Choroid plexus epithelial cell (primary cell): ENCODE data around the gene DCLRE1B.

Experiments
- DNase-seq: peaks from one replicate; pipeline ENCODE4 v3.0.0-alpha.2; 2010; ENCODE audit warnings: low read depth
- H3K4me3 ChIP-seq: 2 replicates; pipeline ENCODE4 v1.5.1; 2011; ENCODE audit warnings: low read depth, mild to moderate bottlenecking, control low read depth, low read length, moderate library complexity
- TF ChIP-seq, protein P1 (sequence below): conservative IDR thresholded peaks from 2 replicates; pipeline ENCODE4 v1.5.1; 2011; ENCODE audit warnings: low read depth, mild to moderate bottlenecking, control low read depth, inconsistent platforms, low read length, moderate library complexity

The DCLRE1B gene

GRCh38 chr1:113859478-113860175, 45.5 kb upstream of the DCLRE1B start:
- no peak overlapping the region for H3K4me3 ChIP-seq
- TF ChIP-seq, protein P1, sequence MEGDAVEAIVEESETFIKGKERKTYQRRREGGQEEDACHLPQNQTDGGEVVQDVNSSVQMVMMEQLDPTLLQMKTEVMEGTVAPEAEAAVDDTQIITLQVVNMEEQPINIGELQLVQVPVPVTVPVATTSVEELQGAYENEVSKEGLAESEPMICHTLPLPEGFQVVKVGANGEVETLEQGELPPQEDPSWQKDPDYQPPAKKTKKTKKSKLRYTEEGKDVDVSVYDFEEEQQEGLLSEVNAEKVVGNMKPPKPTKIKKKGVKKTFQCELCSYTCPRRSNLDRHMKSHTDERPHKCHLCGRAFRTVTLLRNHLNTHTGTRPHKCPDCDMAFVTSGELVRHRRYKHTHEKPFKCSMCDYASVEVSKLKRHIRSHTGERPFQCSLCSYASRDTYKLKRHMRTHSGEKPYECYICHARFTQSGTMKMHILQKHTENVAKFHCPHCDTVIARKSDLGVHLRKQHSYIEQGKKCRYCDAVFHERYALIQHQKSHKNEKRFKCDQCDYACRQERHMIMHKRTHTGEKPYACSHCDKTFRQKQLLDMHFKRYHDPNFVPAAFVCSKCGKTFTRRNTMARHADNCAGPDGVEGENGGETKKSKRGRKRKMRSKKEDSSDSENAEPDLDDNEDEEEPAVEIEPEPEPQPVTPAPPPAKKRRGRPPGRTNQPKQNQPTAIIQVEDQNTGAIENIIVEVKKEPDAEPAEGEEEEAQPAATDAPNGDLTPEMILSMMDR: no peak
- DNase-seq: peak; percentile 28

DNA sequence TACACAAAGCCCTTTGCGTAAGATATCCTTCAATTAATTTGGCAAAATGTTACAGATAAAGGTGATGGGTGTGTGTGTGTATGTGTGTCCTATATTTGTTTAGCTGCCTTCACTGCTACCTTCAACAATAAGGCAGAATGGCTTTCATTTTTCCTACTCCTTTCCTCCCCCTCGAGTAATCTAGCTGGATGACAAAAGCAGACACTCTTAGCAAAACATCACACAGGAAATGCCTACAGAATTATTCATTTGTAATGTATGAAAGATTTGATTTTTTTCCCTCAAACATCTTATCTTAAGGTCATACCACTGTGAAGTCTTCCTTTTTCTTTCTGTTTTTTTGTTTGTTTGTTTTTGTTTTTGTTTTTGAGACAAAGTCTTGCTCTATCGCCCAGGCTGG, 44.2 kb upstream of the DCLRE1B start:
- TF ChIP-seq, protein P1: no peak
- peak; percentile 85 for DNase-seq
- H3K4me3 ChIP-seq: no peak overlapping the region

DNA sequence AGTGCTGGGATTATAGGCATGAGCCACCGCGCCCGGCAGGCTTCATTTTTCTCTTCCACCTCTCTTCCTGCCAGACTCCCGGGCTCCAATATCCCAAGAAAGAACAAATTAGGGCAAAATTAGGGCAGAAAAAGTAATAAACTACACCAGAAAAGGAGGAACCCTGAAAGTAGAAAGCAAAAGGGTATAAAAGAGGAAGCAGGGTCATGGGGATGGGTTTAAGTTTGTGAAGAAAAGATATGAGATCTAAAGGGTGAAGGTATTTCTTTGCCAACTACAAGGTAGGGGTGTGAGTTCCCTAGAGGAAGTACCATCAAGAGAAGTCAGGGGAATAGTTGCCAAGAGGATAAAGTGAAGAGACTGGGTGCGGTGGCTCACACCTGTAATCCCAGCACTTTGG, 43.5 kb upstream of the DCLRE1B start:
- no peak for DNase-seq
- H3K4me3 ChIP-seq: no peak overlapping the region
- TF ChIP-seq, protein P1: no peak

DNA sequence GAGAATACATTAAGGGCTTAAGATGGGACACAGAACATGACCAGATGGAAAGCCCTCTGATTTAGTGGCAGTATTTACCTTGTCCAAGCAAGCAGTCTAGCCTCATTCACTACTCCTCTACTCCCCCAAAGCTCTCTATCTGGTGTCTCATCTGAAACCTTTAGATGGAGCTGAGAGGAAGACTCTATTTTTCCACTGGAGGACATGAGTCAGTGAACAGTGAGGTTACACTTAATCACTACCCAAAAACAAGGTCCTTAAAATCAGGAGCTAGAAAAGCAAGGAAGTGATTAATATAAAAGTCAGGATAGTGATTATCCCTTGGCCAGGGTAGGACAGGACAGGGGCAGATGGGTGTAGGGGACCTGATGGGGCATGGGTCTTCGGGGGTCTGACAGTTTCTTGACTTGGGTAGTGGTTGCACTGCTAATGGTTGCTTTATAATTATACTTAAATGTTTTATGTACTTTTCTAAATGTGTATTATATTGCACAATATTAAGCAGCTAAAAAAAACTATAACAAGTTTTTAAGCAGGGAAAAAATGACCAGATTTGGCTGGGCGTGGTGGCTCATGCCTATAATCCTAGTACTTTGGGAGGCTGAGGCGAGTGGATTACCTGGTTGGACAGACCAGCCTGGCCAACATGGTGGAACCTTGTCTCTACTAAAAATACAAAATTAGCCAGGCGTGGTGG, 36.6 kb upstream of the DCLRE1B start:
- TF ChIP-seq, protein P1: no peak
- no peak for DNase-seq
- no peak overlapping the region for H3K4me3 ChIP-seq

- TF ChIP-seq, protein P1: no peak
- no peak for DNase-seq
- no peak overlapping the region for H3K4me3 ChIP-seq
Observed at GRCh38 chr1:113870778-113871177, 34.3 kb upstream of the DCLRE1B start.

- H3K4me3 ChIP-seq: peak within 1 kb of the TSS; percentile 38
- TF ChIP-seq, protein P1: no peak
Observed at GRCh38 chr1:113871597-113872113, 33.5 kb upstream of the DCLRE1B start, which contains the start of gene PTPN22. Gene PTPN22 (minus strand): TSS chr1:113871712.

More at GRCh38 chr1:113871597-113872113, 33.5 kb upstream of the DCLRE1B start, which contains the start of gene PTPN22:
- DNase-seq: peak; percentile 83
